ENCODE results near the gene C12orf56.
"Not testable (repeated sequence)": the region's sequence is repeated elsewhere in the genome, so short reads cannot be mapped to it uniquely, and the experiment has no call there.

Gene C12orf56

DNA sequence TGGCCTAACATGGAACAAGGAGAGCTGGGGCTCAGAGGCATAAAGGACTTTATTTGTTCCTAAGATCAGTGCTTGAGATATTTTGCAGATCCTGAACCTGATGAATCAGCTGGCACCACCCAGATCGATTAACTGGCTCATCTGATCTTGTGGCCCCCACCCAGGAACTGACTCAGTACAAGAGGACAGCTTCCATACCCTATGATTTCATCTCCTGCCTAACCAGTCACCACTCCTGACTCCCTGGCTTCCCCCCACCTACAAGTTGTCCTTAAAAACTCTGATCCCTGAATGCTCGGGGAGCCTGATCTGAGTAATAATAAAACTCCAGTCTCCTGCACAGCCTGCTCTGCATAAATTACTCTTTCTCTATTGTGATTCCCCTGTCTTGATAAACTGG, 5.1 kb downstream of the C12orf56 start:
- DNase-seq (ENCODE audit: low spot score) = no peak

DNA sequence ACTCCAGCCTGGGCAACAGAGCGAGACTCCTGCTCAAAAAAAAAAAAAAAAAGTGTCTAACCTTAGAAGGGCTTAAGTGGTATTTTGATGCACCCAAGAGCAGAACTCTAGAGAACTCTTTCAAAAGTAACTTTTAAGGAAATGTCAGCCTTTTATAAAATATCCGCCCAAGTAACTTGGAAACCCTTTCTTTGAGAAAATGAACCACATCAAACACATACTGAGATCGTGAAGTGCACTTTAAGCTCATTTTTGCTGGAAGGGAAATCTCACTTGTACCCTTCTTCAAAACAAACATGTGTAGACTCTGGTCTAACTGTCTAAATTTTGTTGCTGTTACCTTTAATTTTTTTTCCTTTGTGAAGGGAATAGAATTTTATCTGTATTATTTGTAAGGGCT, 5.5 kb downstream of the C12orf56 start:
- no peak for DNase-seq (ENCODE audit: low spot score)

DNA sequence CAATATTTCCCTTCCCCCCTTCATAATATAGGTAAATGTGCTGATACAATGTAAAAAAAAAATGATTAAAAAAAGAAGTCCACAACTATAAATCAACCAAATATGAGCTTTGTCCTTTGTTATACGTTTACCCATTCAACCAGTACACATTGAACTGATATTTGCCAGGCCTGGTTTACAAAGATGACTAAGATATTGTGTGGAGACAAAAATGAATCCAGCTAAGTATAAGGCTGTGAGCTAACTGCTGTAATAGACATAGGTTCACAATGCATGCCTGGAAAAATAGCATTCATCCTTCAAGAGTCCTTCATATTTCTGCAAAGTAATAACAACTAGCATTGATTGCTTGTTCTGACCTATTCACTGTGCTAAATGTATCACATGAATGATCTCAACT, 6.9 kb downstream of the C12orf56 start:
- no peak for DNase-seq (ENCODE audit: low spot score)

DNA sequence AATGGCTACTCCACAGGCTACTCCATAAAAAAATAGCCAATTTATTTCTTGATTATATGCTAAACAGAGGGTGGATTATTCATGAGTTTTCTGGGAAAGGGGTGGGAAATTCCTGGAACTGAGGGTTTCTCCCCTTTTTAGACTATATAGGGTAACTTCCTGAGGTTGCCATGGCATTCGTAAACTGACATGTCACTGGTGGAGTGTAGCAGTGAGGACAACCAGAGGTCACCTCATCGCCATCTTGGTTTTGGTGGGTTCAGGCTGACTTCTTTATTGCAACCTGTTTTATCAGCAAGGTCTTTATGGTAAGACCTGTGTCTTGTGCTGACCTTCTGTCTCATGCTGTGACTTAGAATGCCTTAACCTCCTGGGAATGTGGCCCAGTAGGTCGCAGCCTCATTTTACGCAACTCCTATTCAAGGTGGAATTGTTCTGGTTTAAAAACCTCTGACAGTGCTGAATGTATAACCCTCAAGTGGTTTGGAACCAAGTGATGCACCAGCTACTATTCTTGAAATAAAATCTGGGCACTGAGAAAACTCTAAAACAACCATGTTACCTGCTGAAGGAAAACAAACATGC, 27.7 kb downstream of the C12orf56 start:
- no peak for DNase-seq (ENCODE audit: low spot score)

DNA sequence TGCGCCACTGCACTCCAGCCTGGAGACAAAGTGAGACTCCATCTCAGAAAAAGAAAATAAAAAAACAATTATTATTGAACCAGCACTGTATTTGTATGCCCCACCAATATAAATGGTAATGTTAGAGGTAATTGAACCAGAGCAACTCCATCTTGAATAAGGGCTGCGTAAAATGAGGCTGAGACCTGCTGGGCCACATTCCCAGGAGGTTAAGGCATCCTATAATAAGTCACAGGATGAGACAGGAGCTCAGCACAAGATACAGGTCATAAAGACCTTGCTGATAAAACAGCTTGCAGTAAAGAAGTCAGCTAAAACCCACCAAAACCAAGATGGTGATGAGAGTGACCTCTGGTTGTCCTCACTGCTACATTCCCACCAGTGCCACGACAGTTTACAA, 29.4 kb downstream of the C12orf56 start:
- DNase-seq (ENCODE audit: low spot score) = not testable (repeated sequence)

DNA sequence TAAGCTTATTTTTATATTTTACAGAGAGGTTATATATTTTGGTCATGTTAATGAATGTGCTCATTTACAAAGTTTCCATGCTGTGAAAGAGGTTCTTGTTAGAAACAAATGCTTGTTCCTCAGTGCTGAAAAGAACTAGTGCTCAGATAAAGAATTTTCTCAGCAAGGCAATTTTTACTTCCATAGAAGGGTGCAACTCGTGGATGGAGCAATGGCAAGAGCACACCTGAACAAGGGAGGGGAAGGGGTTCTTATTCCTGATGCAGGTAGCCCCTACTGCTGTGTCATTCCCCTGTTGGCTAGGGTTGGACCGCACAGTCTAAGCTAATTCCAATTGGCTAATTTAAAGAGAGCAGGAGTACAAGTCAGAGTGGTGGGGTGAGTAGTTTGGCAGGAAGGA, 34.3 kb downstream of the C12orf56 start:
- DNase-seq (ENCODE audit: low spot score) = not testable (repeated sequence)

DNA sequence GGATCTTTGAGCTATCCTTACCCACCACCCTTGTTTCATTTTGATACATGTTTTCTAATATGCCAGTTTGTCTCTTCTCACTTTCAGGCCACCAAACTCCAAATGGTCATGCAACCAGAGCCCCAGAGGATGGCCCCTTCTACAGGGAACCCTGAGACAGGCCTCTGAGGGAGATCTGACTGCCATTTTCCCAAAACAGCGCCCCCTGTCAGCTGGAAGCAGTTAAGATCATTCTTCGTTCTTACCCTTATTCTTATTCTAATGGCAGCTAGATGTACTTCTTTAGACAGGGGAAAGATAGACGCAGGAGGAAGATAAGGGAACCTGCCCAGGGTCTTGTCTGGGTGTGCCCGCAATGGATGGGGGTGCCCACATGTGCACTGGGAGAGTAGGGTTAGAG, 38.4 kb downstream of the C12orf56 start:
- no peak for DNase-seq (ENCODE audit: low spot score)

GRCh38 chr12:64351265-64351664, 39.3 kb downstream of the C12orf56 start:
- no peak for DNase-seq (ENCODE audit: low spot score)

GRCh38 chr12:64347630-64348029, 42.9 kb downstream of the C12orf56 start:
- DNase-seq (ENCODE audit: low spot score) = no peak

GRCh38 chr12:64344631-64345030, 45.9 kb downstream of the C12orf56 start:
- not testable (repeated sequence) for DNase-seq (ENCODE audit: low spot score)

DNA sequence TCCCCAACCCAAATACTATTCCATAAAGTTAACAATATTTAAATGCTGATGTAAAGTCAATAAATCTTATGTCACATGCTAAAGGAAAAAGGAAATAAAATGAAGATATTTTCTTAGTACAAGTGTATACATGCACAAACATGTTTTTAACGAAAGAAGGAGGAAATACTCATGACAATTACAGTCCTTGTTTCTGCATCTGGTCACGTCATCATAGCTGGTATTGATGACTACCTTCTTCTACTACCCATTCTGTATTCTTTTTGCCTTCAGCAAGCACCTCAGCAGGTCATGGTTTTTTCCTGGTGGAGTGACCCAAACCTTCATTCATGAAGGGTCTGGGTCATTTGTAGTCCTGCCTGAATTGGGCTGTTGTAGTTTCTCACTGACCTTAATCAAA, 50.0 kb downstream of the C12orf56 start:
- not testable (repeated sequence) for DNase-seq (ENCODE audit: low spot score)

- no peak for DNase-seq (ENCODE audit: low spot score)
These were observed 54.6 kb downstream of the C12orf56 start for GRCh38 chr12:64335886-64336466.

GRCh38 chr12:64332938-64333337, 57.6 kb downstream of the C12orf56 start:
- no peak for DNase-seq (ENCODE audit: low spot score)

DNA sequence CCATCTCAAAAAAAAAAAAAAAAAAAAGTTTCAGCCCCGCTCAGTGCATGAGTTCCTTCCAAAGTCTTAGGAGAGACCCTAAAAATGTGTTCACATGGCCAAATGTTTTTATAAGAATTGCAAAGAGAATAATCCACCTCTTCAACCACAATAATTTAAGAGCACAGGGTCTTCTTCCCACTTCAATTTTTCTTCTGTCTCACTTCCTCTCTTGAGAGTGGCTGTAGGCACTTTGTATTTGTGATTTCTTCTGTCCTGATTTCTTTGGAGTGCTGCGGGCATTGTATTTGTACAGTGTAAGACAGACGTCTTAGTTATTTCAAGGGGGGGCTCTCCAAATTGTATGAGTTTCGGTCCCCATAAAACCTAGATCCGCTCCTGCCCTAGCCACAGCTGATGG, 58.3 kb downstream of the C12orf56 start:
- DNase-seq (ENCODE audit: low spot score) = no peak

DNA sequence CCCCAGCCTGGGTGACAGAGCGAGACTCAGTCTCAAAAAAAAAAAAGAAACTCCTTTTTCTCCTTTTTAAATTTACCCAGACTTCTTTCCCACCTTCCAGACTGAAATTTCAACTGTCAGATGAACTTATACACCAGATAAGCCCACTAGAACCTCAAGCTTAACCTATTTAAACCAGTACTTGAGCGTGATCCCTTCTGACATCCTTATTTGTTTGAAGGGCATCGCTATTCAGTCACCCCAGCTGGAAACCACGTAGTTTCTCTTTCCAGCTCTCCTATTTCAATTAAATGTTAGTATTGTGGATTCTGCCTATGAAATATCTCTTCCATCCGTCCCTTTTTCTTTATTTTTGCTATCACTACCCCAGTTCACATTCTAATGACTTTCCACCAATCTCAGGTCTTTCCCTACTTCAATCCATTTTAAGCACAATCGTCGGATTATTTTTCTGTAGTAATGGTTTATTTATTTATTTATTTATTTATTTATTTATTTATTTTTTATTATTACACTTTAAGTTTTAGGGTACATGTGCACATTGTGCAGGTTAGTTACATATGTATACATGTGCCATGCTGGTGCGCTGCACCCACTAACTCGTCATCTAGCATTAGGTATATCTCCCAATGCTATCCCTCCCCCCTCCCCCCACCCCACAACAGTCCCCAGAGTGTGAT, 61.4 kb downstream of the C12orf56 start:
- not testable (repeated sequence) for DNase-seq (ENCODE audit: low spot score)

GRCh38 chr12:64325055-64325454, 65.5 kb downstream of the C12orf56 start:
- DNase-seq (ENCODE audit: low spot score) = no peak

GRCh38 chr12:64323476-64324225, 66.9 kb downstream of the C12orf56 start:
- DNase-seq (ENCODE audit: low spot score) = no peak

DNA sequence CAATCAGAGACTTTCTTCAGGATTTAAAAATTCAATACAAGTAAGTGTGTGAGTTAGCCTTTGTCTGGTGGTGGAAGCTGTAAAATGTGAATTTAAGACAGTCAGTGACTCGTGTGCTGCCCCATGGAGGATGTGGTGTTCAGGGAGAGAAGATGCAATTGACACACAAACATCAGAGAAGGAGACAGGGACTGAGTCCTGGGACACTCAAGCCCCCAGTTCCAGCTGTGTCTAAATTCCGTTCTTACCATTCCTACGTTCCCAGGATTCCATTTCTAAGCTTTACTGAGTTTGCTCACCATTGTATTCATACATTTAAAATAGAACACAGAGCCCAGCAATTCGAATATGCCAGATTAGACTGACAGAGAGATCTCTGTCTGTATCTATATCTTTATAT, 67.6 kb downstream of the C12orf56 start:
- no peak for DNase-seq (ENCODE audit: low spot score)

DNA sequence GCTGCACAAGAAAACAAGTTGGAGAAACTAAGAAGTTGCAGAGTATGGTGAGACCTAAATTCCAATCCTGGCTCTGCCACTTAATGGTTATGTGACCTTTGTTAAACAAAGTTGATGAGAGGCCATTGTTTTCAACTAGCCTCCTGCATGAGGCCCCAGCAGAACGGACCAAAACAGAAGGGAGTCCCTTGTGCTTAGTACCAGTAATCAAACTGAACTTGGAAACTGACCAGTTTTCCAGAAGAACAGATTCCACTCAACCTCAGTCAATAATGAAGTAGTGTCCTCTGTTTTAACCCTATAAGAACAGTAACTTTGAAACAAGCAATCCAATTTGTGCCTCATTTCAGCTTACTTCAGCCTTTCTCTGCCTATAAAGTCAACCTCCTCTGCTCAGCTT, 69.9 kb downstream of the C12orf56 start:
- DNase-seq (ENCODE audit: low spot score) = no peak

DNA sequence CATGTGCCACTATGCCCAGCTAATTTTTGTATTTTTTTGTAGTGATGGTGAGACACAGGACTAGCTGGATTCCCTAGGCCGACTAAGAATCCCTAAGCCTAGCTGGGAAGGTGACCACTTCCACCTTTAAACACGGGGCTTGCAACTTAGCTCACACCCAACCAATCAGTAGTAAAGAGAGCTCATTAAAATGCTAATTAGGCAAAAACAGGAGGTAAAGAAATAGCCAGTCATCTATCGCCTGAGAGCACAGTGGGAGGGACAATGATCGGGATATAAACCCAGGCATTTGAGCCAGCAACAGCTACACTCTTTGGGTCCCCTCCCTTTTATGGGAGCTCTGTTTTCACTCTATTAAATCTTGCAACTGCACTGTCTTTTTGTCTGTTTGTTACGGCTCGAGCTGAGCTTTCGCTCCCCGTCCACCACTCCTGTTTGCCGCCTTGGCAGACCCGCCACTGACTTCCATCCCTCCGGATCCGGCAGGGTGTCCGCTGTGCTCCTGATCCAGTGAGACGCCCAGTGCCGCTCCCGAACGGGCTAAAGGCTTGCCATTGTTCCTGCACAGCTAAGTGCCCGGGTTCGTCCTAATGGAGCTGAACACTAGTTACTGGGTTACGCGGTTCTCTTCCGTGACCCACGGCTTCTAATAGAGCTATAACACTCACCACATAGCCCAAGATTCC, 70.9 kb downstream of the C12orf56 start:
- not testable (repeated sequence) for DNase-seq (ENCODE audit: low spot score)

DNA sequence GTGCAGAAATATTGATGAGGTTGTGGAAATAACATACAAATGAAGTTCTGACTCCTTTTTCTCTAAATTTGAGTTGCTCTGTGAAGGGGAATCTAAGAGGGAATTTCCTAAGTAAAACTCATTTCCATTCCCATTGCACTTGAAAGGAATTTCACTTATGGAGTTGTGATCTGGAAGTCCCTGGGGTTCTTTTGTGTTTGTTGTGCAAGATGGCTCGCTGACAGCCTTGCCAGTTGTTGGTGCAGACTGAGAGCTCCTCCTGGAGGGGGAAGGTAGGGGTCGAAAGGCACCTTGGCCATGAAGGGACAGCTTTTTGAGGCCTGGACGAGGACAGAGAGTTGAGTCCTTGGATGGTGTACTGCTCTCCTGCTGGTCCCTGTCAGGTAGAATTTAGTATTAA, 72.0 kb downstream of the C12orf56 start:
- DNase-seq (ENCODE audit: low spot score) = peak; percentile 29

GRCh38 chr12:64311877-64312276, 78.7 kb downstream of the C12orf56 start:
- no peak for DNase-seq (ENCODE audit: low spot score)
